GM19328 (cell line): ENCODE results near the gene ENTPD2.
"Not testable (repeated sequence)": the region's sequence is repeated elsewhere in the genome, so short reads cannot be mapped to it uniquely, and the experiment has no call there.

ENCODE experiments used
- ATAC-seq: cut with Tn5 transposase; IDR thresholded peaks from one replicate; pipeline ENCODE4 v1.9.1; 2021; ENCODE audit warnings: mild to moderate bottlenecking, moderate library complexity; ENCODE audit not compliant: unreplicated experiment

ENTPD2 gene

DNA sequence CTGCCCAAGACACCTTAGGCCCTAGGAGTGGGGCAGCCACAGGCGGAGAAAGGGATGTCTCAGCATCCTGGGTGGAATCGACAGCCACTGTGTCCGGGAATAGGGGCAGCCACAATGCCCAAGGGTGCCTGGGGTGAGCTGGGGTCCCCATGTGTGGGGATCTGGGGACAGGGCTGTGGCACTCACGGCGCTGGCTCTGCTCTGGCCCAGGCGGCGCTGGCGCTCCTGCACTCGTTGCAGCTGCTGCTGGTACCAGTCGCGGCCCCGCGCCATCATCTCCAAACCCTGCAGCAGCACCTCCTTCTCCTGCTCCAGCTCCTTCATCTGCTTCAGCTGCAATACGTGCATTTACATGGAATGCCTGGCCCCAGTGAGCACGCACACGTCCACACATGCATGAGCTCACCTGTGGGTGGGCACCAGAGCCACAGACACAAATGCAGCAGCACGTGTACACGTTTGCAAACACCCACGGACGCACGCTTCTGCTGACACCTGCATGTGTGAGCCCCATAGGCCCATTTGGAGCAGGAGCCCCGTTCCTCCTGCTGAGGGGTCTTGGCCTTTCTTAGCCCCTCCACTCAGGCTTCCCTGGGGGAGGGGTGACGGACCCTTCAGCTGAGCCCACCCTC, 11.6 kb upstream of the ENTPD2 start:
- no peak for ATAC-seq

GRCh38 chr9:137064880-137065164, 11.0 kb upstream of the ENTPD2 start:
- ATAC-seq: no peak

DNA sequence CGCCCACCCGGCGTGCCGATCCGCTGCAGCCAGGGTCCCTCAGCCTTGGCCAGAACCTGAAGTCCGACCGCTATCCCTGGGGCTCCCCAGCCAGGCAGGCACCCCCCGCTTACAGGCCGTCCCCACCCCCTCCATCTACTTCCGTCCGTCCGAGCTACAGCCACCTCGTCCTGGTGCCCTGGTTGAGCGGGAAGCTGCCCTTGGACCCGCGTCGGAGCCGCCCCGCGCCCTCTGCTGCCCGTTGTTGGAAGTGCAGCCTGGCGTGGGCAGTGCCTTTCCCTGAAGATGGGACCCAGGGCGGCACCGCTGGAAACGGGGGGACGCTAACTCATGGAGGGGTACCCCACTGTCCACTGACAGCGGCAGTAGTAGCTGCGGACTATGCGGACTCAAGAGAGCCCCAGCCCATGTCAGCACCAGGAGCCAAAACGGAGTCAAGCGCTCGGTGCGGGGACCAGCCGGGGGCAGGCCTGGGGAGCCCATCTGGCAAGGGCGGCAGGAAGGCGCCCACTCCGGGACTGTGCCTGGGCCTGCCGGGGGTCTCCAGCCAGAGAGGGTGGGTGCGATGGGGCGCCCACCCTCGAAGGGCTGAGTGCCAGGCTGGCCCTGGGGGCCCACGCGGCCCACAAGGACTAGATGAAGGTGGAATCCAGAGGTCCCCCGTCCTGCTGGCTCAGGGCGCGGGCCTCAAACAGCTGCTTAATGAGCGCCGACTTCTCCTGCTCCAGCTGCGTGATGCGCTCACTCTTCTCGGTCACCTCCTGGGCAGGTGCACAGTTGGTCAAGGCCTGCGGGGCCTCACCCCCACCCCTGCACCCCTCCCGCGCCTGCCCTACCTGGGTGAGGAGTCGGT, 10.4 kb upstream of the ENTPD2 start:
- ATAC-seq: no peak

GRCh38 chr9:137063311-137064026, 9.6 kb upstream of the ENTPD2 start:
- no peak for ATAC-seq

- ATAC-seq: not testable (repeated sequence)
Measured at GRCh38 chr9:137062798-137063197, 8.9 kb upstream of the ENTPD2 start.

GRCh38 chr9:137062384-137062783, 8.5 kb upstream of the ENTPD2 start:
- ATAC-seq: no peak

- ATAC-seq: no peak
Measured at GRCh38 chr9:137058521-137059234, 4.8 kb upstream of the ENTPD2 start.

- ATAC-seq: no peak
Measured at GRCh38 chr9:137057545-137057944, 3.7 kb upstream of the ENTPD2 start.

DNA sequence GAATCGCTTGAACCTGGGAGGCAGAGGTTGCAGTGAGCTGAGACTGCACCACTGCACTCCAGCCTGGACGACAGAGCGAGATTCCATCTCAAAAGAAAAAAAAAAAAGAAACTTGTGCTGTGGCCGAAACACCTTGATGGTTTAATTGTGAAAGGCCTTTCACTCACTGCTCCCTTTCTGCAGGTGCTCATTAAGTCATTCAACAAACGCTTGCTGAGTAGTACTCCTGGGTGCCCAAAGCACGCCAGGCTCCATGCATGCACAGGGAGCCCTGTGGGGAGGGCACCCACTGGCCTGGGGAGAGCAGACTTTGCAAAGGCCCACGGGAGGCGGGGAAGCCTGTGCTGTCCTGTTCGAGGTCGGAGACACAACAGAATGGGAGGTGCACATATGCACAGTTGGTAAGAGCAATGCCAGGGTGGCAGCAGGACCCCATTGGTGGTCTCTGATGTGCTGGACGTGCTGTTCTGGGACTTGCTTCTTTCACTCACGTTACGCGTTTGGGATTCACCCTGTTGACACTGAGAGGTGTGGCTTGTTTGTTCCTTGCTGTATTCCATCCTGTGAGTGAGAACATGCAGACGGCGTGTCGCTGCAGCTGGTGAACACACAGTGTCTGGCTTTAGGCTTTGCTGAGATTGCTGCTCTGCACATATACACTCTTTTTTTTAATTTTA, 3.0 kb upstream of the ENTPD2 start:
- ATAC-seq: no peak

GRCh38 chr9:137055385-137056364, 1.8 kb upstream of the ENTPD2 start:
- ATAC-seq: no peak

DNA sequence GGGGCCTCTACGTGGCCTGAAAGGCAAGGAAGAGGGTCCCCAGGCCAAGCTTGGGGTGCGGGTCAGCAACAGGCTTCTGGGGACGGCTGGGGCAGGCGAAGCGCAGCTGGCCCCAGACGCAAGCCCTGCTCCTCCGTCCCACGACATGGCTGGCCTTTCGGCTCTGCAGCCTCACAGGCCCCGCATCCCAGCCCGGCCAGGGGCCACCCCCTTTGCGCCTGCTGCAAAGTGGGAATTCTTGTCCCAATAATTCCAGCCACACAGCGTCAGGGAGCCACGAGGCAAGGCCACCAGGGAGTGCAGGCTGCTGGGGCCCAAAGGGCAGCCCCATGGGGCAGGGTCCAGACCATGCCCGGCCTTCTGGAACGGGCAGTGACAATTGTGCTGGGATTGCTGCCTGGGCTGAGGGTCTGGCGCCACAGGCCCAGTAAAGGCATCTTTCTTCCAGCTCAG, 1.1 kb upstream of the ENTPD2 start:
- ATAC-seq: no peak

- ATAC-seq: no peak
Measured at GRCh38 chr9:137052998-137053943, 590 bp downstream of the ENTPD2 start.

DNA sequence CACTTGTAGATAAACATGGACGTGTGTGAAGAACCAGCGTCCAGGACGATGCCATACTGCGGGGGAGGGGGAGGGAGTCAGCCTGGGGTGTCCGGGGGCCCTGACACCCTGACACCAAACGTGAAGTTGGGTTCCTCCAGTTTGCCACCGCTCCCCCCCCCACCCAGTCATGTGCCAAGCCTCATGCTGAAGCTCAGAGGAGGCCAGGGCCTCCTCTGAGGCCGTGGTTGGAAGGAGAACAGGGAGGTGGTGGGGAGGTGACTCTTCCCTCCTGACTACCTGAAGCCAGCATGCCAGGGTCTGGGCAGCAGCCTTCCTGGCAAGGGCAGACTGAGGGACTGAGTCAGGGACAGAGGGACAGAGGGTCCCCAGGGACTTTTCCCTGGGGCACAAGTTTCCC, 1.6 kb downstream of the ENTPD2 start:
- no peak for ATAC-seq

- ATAC-seq: no peak
Measured at GRCh38 chr9:137051145-137051724, 2.6 kb downstream of the ENTPD2 start.

- ATAC-seq: no peak
Measured at GRCh38 chr9:137050570-137050969, 3.3 kb downstream of the ENTPD2 start.

GRCh38 chr9:137049544-137050449, 4.1 kb downstream of the ENTPD2 start:
- ATAC-seq: no peak
